ENCODE results near the gene ABCG4. TPM values are rescaled to one million over a fixed set of nuclear protein-coding genes. Genes with fewer than 3 reads are reported as not detected.

ABCG4 gene
- total and polyA plus RNA-seq, 9 of the 15 experiments (the other 6 are each of a cell fraction or from before 2014, with no cell fraction given), result 0.03 to 0.11 (median 0.07) TPM; not detected in 4

DNA sequence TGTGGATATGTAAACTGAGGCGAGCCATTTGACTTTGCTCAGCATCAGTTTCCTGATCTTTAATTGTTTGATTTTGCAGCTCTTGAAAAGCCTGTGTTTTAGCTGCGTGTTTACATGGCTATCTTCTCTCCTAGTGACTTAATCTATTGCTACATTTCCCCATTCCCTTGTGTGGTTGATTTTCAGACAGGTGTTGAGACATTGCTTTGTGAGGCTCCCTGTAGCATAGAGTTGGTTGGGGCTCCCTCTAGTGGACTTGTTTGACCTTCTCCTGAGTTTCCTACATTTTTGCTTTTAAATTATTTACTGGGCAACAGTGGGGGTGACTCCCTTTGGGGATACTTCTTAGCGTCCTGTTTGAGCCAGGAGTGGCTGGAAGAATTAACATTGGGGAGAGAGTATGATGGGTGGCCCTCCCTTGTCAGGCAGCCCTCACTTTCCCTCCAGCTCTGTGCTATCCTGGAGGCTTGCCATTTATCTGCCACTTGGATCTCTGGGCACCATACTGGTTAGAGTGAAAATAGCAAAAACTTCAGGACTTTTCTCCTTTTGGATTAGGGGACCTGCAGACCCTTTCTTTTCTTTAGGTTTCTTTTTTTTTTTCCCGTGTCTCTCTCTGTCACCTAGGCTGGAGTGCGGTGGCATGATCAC lies 48.1 kb downstream of the ABCG4 start (continued):
- TF ChIP-seq ETV6 (IDR thresholded peaks at IDR 0.05; ENCODE audit: borderline replicate concordance in 1 of 2, low read depth in 2 of 2, low read length in 1 of 2), result no peak
- no peak for TF ChIP-seq ETV6 (CRISPR knock-in tag; IDR thresholded peaks at IDR 0.05; ENCODE audit: borderline replicate concordance)
- no peak for TF ChIP-seq ATF2 (CRISPR knock-in tag; IDR thresholded peaks at IDR 0.05)
- TF ChIP-seq CEBPG (CRISPR knock-in tag; IDR thresholded peaks at IDR 0.05), result peak; percentile 76
- TF ChIP-seq CEBPG (tag; conservative IDR thresholded peaks at IDR 0.05 in 1 of 2, IDR thresholded peaks at IDR 0.05 in 1 of 2), result peak; percentile 85 to 90
- TF ChIP-seq NONO (IDR thresholded peaks at IDR 0.05; ENCODE audit: low read depth in 2 of 2, low read length in 1 of 2), result no peak
- TF ChIP-seq PML (IDR thresholded peaks at IDR 0.05; ENCODE audit: low read length), result no peak
- TF ChIP-seq ZNF699 (CRISPR knock-in tag; IDR thresholded peaks at IDR 0.05; ENCODE audit: insufficient replicate concordance), result no peak
- no peak for TF ChIP-seq CBX8 (IDR thresholded peaks at IDR 0.05; ENCODE audit: borderline replicate concordance, extremely low read depth, low read depth, low read length, poor library complexity, severe bottlenecking)
- no peak for TF ChIP-seq ZBTB1 (CRISPR knock-in tag; IDR thresholded peaks at IDR 0.05; ENCODE audit: borderline replicate concordance, low read depth)
- TF ChIP-seq, protein P1, sequence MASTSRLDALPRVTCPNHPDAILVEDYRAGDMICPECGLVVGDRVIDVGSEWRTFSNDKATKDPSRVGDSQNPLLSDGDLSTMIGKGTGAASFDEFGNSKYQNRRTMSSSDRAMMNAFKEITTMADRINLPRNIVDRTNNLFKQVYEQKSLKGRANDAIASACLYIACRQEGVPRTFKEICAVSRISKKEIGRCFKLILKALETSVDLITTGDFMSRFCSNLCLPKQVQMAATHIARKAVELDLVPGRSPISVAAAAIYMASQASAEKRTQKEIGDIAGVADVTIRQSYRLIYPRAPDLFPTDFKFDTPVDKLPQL (IDR thresholded peaks at IDR 0.05; ENCODE audit: extremely low read depth, insufficient read length), result no peak
- no peak for TF ChIP-seq MED1 (CRISPR knock-in tag; IDR thresholded peaks at IDR 0.05; ENCODE audit: borderline replicate concordance)
- no peak for TF ChIP-seq BHLHE40 (IDR thresholded peaks at IDR 0.05; ENCODE audit: low read length)
- no peak for TF ChIP-seq MAX (CRISPR knock-in tag; IDR thresholded peaks at IDR 0.05)
- TF ChIP-seq NFRKB (IDR thresholded peaks at IDR 0.05; ENCODE audit: low read depth), result no peak
- no peak for TF ChIP-seq ZNF140 (CRISPR knock-in tag; IDR thresholded peaks at IDR 0.05)
- TF ChIP-seq, protein P2, sequence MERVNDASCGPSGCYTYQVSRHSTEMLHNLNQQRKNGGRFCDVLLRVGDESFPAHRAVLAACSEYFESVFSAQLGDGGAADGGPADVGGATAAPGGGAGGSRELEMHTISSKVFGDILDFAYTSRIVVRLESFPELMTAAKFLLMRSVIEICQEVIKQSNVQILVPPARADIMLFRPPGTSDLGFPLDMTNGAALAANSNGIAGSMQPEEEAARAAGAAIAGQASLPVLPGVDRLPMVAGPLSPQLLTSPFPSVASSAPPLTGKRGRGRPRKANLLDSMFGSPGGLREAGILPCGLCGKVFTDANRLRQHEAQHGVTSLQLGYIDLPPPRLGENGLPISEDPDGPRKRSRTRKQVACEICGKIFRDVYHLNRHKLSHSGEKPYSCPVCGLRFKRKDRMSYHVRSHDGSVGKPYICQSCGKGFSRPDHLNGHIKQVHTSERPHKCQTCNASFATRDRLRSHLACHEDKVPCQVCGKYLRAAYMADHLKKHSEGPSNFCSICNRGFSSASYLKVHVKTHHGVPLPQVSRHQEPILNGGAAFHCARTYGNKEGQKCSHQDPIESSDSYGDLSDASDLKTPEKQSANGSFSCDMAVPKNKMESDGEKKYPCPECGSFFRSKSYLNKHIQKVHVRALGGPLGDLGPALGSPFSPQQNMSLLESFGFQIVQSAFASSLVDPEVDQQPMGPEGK (CRISPR knock-in tag; IDR thresholded peaks at IDR 0.05; ENCODE audit: borderline replicate concordance), result no peak
- no peak for TF ChIP-seq MCM5 (IDR thresholded peaks at IDR 0.05; ENCODE audit: low read depth)
- TF ChIP-seq ZNF165 (CRISPR knock-in tag; IDR thresholded peaks at IDR 0.05; ENCODE audit: borderline replicate concordance), result no peak
- no peak for TF ChIP-seq GATA2 (CRISPR knock-in tag; IDR thresholded peaks at IDR 0.05)
- TF ChIP-seq ZNF232 (CRISPR knock-in tag; IDR thresholded peaks at IDR 0.05), result no peak
